Neural crest cell (in vitro differentiated cells): ENCODE measurements around the gene ELMO1. TPM values are rescaled to one million over a fixed set of nuclear protein-coding genes. Genes with fewer than 3 reads are reported as not detected.

Experiments used
- DNase-seq: peaks from one replicate; pipeline ENCODE4 v3.0.0; 2021; ENCODE audit warnings: low read depth, mixed read lengths, low spot score
- H3K27ac Mint-ChIP-seq: one replicate; pipeline ENCODE4 v1.8.0; 2021; ENCODE audit warnings: mild to moderate bottlenecking, mixed read lengths; ENCODE audit not compliant: unreplicated experiment
- H3K27me3 Mint-ChIP-seq: 2 replicates; pipeline ENCODE4 v1.8.0; 2021; ENCODE audit warnings: low read depth, mild to moderate bottlenecking, mixed read lengths
- H3K36me3 Mint-ChIP-seq: 2 replicates; pipeline ENCODE4 v1.8.0; 2021; ENCODE audit warnings: low read depth, mild to moderate bottlenecking, mixed read lengths
- H3K4me1 Mint-ChIP-seq: 2 replicates; pipeline ENCODE4 v1.8.0; 2021; ENCODE audit warnings: mixed read lengths
- H3K4me3 Mint-ChIP-seq: one replicate; pipeline ENCODE4 v1.8.0; 2021; ENCODE audit warnings: mild to moderate bottlenecking, mixed read lengths
- H3K9me3 Mint-ChIP-seq: 2 replicates; pipeline ENCODE4 v1.8.0; 2021; ENCODE audit warnings: mixed read lengths
- total RNA-seq: library from RNA; stranded (reverse); gene quantifications from 2 replicates; pipeline ENCODE4 v1.2.1, GENCODE V29; 2021
- TF ChIP-seq, protein P1 (sequence below): fragments of 200-600 bp; sonication (generic); conservative IDR thresholded peaks from 2 replicates; pipeline ENCODE4 v1.5.0; 2021; ENCODE audit warnings: antibody characterized with exemption, mild to moderate bottlenecking

The ELMO1 gene
- total RNA-seq, 1 donor from 2014 or later = 7.4 TPM

DNA sequence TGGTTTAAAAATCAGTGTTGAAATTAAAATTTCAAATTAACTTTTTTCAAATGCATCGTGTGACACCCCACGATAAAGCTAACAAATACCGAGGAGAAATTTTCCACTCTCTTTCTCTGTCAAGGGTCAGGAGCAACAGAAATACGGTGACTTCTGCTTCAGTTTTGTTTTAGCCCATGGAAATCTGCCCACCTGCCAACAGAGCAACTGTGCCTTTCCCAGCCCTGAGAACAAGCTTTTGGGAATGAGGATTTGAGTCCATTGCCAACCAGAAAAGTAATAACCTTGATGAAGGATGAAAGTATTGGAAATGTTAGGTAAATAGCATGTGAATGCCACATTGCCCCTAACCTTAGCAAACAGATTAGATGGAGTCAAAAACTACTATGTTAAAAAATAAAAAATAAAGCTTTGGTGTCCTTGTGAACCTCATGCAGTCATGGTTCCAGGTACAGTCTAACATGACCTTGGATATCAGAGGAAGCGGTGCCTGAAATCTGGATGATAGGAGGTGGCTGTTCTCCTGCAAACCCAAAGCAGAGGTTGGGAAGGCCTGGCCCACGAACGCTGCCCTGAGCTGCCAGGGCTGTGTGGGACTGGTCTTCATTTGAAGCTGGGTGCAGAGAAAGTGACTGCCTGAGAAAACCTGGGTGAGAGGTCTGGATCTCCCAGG lies 296.8 kb downstream of the ELMO1 start:
- Mint-ChIP-seq H3K27ac (no peak overlapping the region), H3K9me3 (peaks cover 6% of the 10 kb centered on the region), H3K4me1 (no peaks in the 10 kb centered on the region), H3K27me3 (no peaks in the 10 kb centered on the region), H3K36me3 (peaks cover 4% of the 10 kb centered on the region), H3K4me3 (no peak overlapping the region)
- no peak for DNase-seq
- TF ChIP-seq, protein P1, sequence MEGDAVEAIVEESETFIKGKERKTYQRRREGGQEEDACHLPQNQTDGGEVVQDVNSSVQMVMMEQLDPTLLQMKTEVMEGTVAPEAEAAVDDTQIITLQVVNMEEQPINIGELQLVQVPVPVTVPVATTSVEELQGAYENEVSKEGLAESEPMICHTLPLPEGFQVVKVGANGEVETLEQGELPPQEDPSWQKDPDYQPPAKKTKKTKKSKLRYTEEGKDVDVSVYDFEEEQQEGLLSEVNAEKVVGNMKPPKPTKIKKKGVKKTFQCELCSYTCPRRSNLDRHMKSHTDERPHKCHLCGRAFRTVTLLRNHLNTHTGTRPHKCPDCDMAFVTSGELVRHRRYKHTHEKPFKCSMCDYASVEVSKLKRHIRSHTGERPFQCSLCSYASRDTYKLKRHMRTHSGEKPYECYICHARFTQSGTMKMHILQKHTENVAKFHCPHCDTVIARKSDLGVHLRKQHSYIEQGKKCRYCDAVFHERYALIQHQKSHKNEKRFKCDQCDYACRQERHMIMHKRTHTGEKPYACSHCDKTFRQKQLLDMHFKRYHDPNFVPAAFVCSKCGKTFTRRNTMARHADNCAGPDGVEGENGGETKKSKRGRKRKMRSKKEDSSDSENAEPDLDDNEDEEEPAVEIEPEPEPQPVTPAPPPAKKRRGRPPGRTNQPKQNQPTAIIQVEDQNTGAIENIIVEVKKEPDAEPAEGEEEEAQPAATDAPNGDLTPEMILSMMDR = no peak

DNA sequence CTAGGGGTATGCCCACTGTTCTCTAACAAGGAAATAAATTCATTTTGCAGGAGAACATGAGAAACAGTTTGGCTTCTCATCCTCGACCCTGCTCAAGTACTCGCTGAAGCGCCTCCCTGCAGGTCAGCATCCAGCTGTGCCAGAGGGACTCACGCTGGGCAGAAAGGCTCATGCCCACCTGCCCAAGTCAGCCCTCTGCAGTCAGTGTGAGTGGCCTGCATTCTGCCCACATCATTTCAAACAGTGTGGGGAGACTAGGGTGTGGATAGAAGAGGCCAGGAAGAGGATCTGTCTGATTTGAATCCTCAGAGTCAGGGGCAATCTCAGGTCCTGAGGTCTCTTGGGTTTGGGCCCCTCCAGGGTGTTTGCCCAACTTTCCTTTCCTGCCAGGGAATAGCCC lies 297.8 kb downstream of the ELMO1 start:
- DNase-seq = no peak
- Mint-ChIP-seq H3K4me1 (no peaks in the 10 kb centered on the region), H3K27me3 (no peaks in the 10 kb centered on the region), H3K27ac (no peak overlapping the region), H3K36me3 (peaks cover 1% of the 10 kb centered on the region), H3K4me3 (no peak overlapping the region), H3K9me3 (peaks cover 3% of the 10 kb centered on the region)
- TF ChIP-seq, protein P1 = no peak

DNA sequence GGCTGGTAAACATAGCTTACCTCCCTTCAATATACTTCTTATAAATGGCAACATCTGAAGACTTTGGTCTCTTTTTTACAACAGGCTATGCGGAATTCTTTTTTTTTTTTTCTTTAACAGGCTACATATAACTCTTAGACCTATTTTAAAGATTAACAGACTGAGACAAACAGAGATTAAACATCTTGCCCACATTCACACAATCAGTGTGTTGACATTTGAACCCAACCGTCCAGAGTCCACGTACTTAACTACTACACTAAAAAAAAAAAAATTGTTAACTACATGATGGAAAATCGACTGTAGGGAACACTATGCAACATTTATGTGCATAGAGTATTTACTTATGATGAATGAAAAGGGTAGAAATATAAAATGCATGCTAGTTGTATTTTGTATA lies 298.5 kb downstream of the ELMO1 start:
- Mint-ChIP-seq H3K36me3 (no peaks in the 10 kb centered on the region), H3K9me3 (no peaks in the 10 kb centered on the region), H3K27ac (no peak overlapping the region), H3K4me3 (no peak overlapping the region), H3K4me1 (no peaks in the 10 kb centered on the region), H3K27me3 (no peaks in the 10 kb centered on the region)
- TF ChIP-seq, protein P1 = no peak
- no peak for DNase-seq

DNA sequence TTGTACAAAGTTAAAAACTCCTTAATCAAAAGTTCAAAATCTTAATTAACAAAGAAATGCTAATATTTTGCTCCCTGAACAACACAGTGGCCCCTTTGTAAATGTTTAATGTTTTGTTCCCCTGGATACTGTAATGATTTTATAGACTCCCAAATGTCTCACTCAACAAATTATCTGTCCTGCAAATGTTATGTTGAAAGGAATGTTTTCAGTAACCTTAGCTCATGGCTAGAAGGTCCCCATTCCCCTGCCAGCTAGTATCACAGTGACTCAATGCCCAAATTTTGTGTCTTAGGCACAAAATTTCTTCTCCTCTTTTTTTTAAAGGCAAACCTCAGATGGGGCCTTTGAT lies 298.9 kb downstream of the ELMO1 start:
- H3K27ac Mint-ChIP-seq = no peak overlapping the region
- TF ChIP-seq, protein P1 = no peak
- DNase-seq = no peak
- H3K27me3 Mint-ChIP-seq = no peaks in the 10 kb centered on the region
- no peaks in the 10 kb centered on the region for H3K9me3 Mint-ChIP-seq
- H3K4me3 Mint-ChIP-seq = no peak overlapping the region
- H3K4me1 Mint-ChIP-seq = no peaks in the 10 kb centered on the region
- no peaks in the 10 kb centered on the region for H3K36me3 Mint-ChIP-seq

DNA sequence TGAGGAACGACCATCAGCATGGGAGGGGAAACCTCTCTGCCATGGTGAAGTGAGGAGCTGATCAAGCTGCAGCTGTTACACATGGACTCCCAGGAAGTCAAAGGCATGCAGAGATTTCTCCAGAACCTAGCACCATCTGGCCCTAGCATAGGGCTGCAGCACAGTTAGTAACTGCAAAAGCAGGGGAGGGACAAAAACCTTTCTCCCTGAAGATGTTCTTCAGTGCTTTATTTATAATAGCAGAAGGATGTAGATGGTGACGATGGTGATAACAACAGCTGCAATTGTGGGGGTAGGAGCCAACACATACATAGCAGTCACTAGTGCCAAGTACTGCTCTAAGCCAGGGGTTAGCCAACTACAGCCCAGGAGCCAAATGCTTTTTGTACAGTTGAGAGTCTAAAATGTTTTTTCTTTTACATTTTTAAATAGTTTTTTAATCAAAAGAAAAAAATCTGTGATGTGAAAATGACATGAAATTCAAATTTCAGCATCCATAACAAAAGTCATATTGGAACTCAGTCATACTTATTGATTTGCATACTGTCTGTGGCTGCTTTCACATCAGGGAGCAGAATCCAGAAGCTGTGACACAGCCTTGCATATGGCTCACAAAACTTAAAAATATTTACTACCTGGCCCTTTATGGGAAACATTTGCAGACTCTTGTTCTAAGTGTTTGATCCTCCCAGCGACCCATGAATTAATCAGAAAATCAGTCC lies 299.5 kb downstream of the ELMO1 start:
- Mint-ChIP-seq H3K4me3 (no peak overlapping the region), H3K36me3 (no peaks in the 10 kb centered on the region), H3K27ac (no peak overlapping the region), H3K4me1 (no peaks in the 10 kb centered on the region), H3K9me3 (no peaks in the 10 kb centered on the region), H3K27me3 (no peaks in the 10 kb centered on the region)
- DNase-seq = no peak
- TF ChIP-seq, protein P1 = no peak
